DOHH2 (cell line): ENCODE data around the gene SPRTN.

ENCODE experiments used
- H3F3A ChIP-seq: fragments of 200-600 bp; sonication (generic), shearing (Covaris generic); 2 replicates; pipeline ENCODE4 v1.6.0; 2016; ENCODE audit warnings: antibody characterized with exemption, mild to moderate bottlenecking; ENCODE audit not compliant: control insufficient read depth, insufficient read depth
- H3K27ac ChIP-seq: fragments of 200-600 bp; sonication (generic); 2 replicates; pipeline ENCODE4 v1.5.1; 2014; ENCODE audit warnings: low read depth, mild to moderate bottlenecking, low read length, moderate library complexity
- H3K27me3 ChIP-seq: fragments of 200-600 bp; sonication (generic); 2 replicates; pipeline ENCODE4 v1.6.1; 2014; ENCODE audit warnings: mild to moderate bottlenecking, low read length, mixed read lengths; ENCODE audit not compliant: control insufficient read depth
- H3K36me3 ChIP-seq: fragments of 200-600 bp; sonication (generic); 2 replicates; pipeline ENCODE4 v1.6.1; 2014; ENCODE audit warnings: mild to moderate bottlenecking, low read length, moderate library complexity, mixed read lengths; ENCODE audit not compliant: control insufficient read depth
- H3K4me1 ChIP-seq: fragments of 200-600 bp; sonication (generic); 2 replicates; pipeline ENCODE4 v1.6.1; 2014; ENCODE audit warnings: mild to moderate bottlenecking, low read length, mixed read lengths; ENCODE audit not compliant: control insufficient read depth
- H3K4me2 ChIP-seq: fragments of 200-600 bp; sonication (generic); 2 replicates; pipeline ENCODE4 v1.6.0; 2014; ENCODE audit warnings: mild to moderate bottlenecking, low read length, moderate library complexity
- H3K4me3 ChIP-seq: fragments of 200-600 bp; sonication (generic); 2 replicates; pipeline ENCODE4 v1.5.1; 2014; ENCODE audit warnings: mild to moderate bottlenecking, low read length, mixed read lengths
- H3K79me2 ChIP-seq: fragments of 200-600 bp; sonication (generic); 2 replicates; pipeline ENCODE4 v1.6.1; 2014; ENCODE audit warnings: mild to moderate bottlenecking, low read length, mixed read lengths; ENCODE audit not compliant: control insufficient read depth
- H3K9me2 ChIP-seq: fragments of 200-600 bp; sonication (generic); replicated peaks from 2 replicates; pipeline ENCODE4 v1.6.1; 2014; ENCODE audit warnings: mild to moderate bottlenecking, low read length, mixed read lengths; ENCODE audit not compliant: control insufficient read depth
- H3K9me3 ChIP-seq: fragments of 200-600 bp; sonication (generic); 2 replicates; pipeline ENCODE4 v1.6.1; 2014; ENCODE audit warnings: antibody characterized with exemption, low read length, mixed read lengths; ENCODE audit not compliant: control insufficient read depth, insufficient read depth
- H4K20me1 ChIP-seq: fragments of 200-600 bp; sonication (generic); 2 replicates; pipeline ENCODE4 v1.6.0; 2014; ENCODE audit warnings: low read depth, mild to moderate bottlenecking, antibody characterized with exemption, low read length, moderate library complexity; ENCODE audit not compliant: control insufficient read depth, insufficient read depth
- CTCF ChIP-seq: fragments of 200-600 bp; sonication (generic); IDR thresholded peaks from one replicate; pipeline ENCODE4 v1.5.1; 2014; ENCODE audit warnings: antibody characterized with exemption, mild to moderate bottlenecking, low read depth, low read length; ENCODE audit not compliant: poor library complexity, severe bottlenecking
- EZH2phosphoT487 ChIP-seq: fragments of 200-600 bp; sonication (generic); IDR thresholded peaks from 2 replicates; pipeline ENCODE4 v1.6.1; 2017; ENCODE audit warnings: borderline replicate concordance, mild to moderate bottlenecking, antibody characterized with exemption, low read length, moderate library complexity, mixed read lengths

SPRTN gene

GRCh38 chr1:231326248-231326647 is 11.8 kb upstream of the SPRTN start:
- H3K27ac ChIP-seq: no peak overlapping the region
- H3K36me3 ChIP-seq: no peaks in the 10 kb centered on the region
- H3F3A ChIP-seq: no peaks in the 10 kb centered on the region
- no peaks in the 10 kb centered on the region for H4K20me1 ChIP-seq
- H3K9me3 ChIP-seq: no peaks in the 10 kb centered on the region
- H3K9me2 ChIP-seq: no peaks in the 10 kb centered on the region
- no peak for TF ChIP-seq CTCF
- TF ChIP-seq EZH2phosphoT487: no peak
- H3K79me2 ChIP-seq: 0 out of 2 replicates have a peak, but pooled peaks cover 2% of the 10 kb centered on the region
- H3K4me2 ChIP-seq: no peak overlapping the region
- H3K4me3 ChIP-seq: no peak overlapping the region
- no peaks in the 10 kb centered on the region for H3K27me3 ChIP-seq
- no peaks in the 10 kb centered on the region for H3K4me1 ChIP-seq

GRCh38 chr1:231327617-231328016 is 10.5 kb upstream of the SPRTN start:
- Histone ChIP-seq H3K4me3 (no peak overlapping the region), H3K27me3 (no peaks in the 10 kb centered on the region), H3K9me3 (no peaks in the 10 kb centered on the region), H3K36me3 (0 out of 2 replicates have a peak, but pooled peaks cover under 1% of the 10 kb centered on the region), H3K4me1 (peaks cover under 1% of the 10 kb centered on the region; the same call in 1 of the 2 replicates), H3K27ac (no peak overlapping the region), H3F3A (no peaks in the 10 kb centered on the region), H4K20me1 (no peaks in the 10 kb centered on the region), H3K4me2 (no peak overlapping the region), H3K9me2 (no peaks in the 10 kb centered on the region), H3K79me2 (peaks cover 13% of the 10 kb centered on the region)
- TF ChIP-seq CTCF: no peak

- H3K9me2 ChIP-seq: no peaks in the 10 kb centered on the region
- H3K9me3 ChIP-seq: no peaks in the 10 kb centered on the region
- no peak overlapping the region for H3K4me3 ChIP-seq
- H3F3A ChIP-seq: no peaks in the 10 kb centered on the region
- H3K27ac ChIP-seq: no peak overlapping the region
- no peak overlapping the region for H3K4me2 ChIP-seq
- H3K79me2 ChIP-seq: peaks cover 32% of the 10 kb centered on the region
- no peaks in the 10 kb centered on the region for H3K27me3 ChIP-seq
- TF ChIP-seq EZH2phosphoT487 (no peak), CTCF (no peak)
- peaks cover 9% of the 10 kb centered on the region; the same call in 1 of the 2 replicates for H4K20me1 ChIP-seq
- H3K4me1 ChIP-seq: peaks cover 19% of the 10 kb centered on the region
- peaks cover 15% of the 10 kb centered on the region for H3K36me3 ChIP-seq
These were observed 8.6 kb upstream of the SPRTN start for GRCh38 chr1:231329483-231329882.

- TF ChIP-seq EZH2phosphoT487 (no peak), CTCF (no peak)
- Histone ChIP-seq H3F3A (no peaks in the 10 kb centered on the region), H3K4me2 (peak overlapping the region; percentile 81), H3K4me3 (peak overlapping the region; percentile 98), H4K20me1 (peaks cover 23% of the 10 kb centered on the region), H3K9me3 (no peaks in the 10 kb centered on the region), H3K79me2 (peaks cover 64% of the 10 kb centered on the region), H3K36me3 (peaks cover 42% of the 10 kb centered on the region), H3K9me2 (no peaks in the 10 kb centered on the region), H3K4me1 (peaks cover 41% of the 10 kb centered on the region), H3K27me3 (no peaks in the 10 kb centered on the region), H3K27ac (no peak overlapping the region)
These were observed 5.3 kb upstream of the SPRTN start for GRCh38 chr1:231332761-231333160.
